Esophagus muscularis mucosa (tissue), 4 donors: Measurements from ENCODE around the gene PHAF1. TPM values are rescaled to one million over a fixed set of nuclear protein-coding genes. Genes with fewer than 3 reads are reported as not detected.
"Not testable (repeated sequence)": the region's sequence is repeated elsewhere in the genome, so short reads cannot be mapped to it uniquely, and the experiment has no call there.

Experiments used
- DNase-seq: peaks from one replicate; pipeline ENCODE4 v3.0.0-alpha.2; 2017; ENCODE audit errors: extremely low spot score
- H3K27ac ChIP-seq, 4 donors: fragments of 200-600 bp; sonication (generic); replicated peaks in 1 of 4; 1 replicate in 3 of 4; 2 replicates in 1 of 4; pipeline ENCODE4 v1.5.1; 2016 to 2019; ENCODE audit warnings: mild to moderate bottlenecking in 1 of 4
- H3K27me3 ChIP-seq, 4 donors: fragments of 200-600 bp; sonication (generic); one replicate each; pipeline versions ENCODE4 v1.5.1 to v1.6.0; 2016 to 2019
- H3K36me3 ChIP-seq, 4 donors: fragments of 200-600 bp; sonication (generic); one replicate each; pipeline ENCODE4 v1.5.1; 2016 to 2019
- H3K4me1 ChIP-seq, 4 donors: fragments of 200-600 bp; sonication (generic); one replicate each; pipeline ENCODE4 v1.5.1; 2016 to 2019
- H3K4me3 ChIP-seq, 4 donors: fragments of 200-600 bp; sonication (generic); 1 replicate in 2 of 4; 2 replicates in 2 of 4; pipeline ENCODE4 v1.5.1; 2016 to 2019; ENCODE audit warnings: mild to moderate bottlenecking in 4 of 4, moderate library complexity in 1 of 4
- H3K9me3 ChIP-seq, 4 donors: fragments of 200-600 bp; sonication (generic); 1 replicate in 3 of 4; 2 replicates in 1 of 4; pipeline ENCODE4 v1.5.1; 2016 to 2019
- EP300 ChIP-seq: sonication (generic); formaldehyde crosslinking; IDR thresholded peaks from one replicate; pipeline ENCODE4 v1.6.1; 2017; ENCODE audit warnings: antibody characterized with exemption
- POLR2A ChIP-seq: fragments of 450-650 bp; IDR thresholded peaks from one replicate; pipeline ENCODE4 v1.6.1; 2017; ENCODE audit warnings: antibody characterized with exemption, moderate library complexity, mild to moderate bottlenecking, low read depth
- POLR2AphosphoS5 ChIP-seq, 2 donors: sonication (generic); formaldehyde crosslinking; IDR thresholded peaks; one replicate each; pipeline ENCODE4 v1.6.1; 2017; ENCODE audit warnings: antibody characterized with exemption in 2 of 2
- WGBS: methylation state at CpG from one replicate; pipeline ENCODE4 v1.1.5; 2018; 5-methylcytosine and 5-hydroxymethylcytosine counted together
- intact Hi-C: fragments of 100-400 bp; cut with DNase I; formaldehyde crosslinking; loops from one replicate; pipeline ENCODE4 v1.15.1; 2023
- total RNA-seq, 4 donors: library from RNA; depleted of rRNA; stranded (reverse); fragments of >200 nt; gene quantifications; one replicate each; pipeline versions ENCODE4 v1.1.0 to v1.2.1, GENCODE V29; 2016
- TF ChIP-seq, protein P1 (sequence below), 3 experiments: fragments of 200-600 bp in 2 of 3; fragments of 450-650 bp in 1 of 3; sonication (generic) in 2 of 3; IDR thresholded peaks; one replicate each; pipeline ENCODE4 v1.5.1; 2017 to 2019; ENCODE audit warnings: antibody characterized with exemption in 3 of 3, mild to moderate bottlenecking in 2 of 3, moderate library complexity in 1 of 3

PHAF1 gene
- total RNA-seq, 4 donors from 2014 or later: 11.4 to 23.7 (median 17.1) TPM

- Histone ChIP-seq H3K27me3 (no peaks in the 10 kb centered on the region), H3K27ac (no peak overlapping the region), H3K4me3 (no peak overlapping the region), H3K9me3 (no peaks in the 10 kb centered on the region), H3K4me1 (peaks cover 0 to 6% (median 0%) of the 10 kb centered on the region in 4 donors), H3K36me3 (peaks cover 17 to 60% (median 38%) of the 10 kb centered on the region in 4 donors)
- no peak for TF ChIP-seq POLR2A
- TF ChIP-seq EP300: no peak
- TF ChIP-seq, protein P1, sequence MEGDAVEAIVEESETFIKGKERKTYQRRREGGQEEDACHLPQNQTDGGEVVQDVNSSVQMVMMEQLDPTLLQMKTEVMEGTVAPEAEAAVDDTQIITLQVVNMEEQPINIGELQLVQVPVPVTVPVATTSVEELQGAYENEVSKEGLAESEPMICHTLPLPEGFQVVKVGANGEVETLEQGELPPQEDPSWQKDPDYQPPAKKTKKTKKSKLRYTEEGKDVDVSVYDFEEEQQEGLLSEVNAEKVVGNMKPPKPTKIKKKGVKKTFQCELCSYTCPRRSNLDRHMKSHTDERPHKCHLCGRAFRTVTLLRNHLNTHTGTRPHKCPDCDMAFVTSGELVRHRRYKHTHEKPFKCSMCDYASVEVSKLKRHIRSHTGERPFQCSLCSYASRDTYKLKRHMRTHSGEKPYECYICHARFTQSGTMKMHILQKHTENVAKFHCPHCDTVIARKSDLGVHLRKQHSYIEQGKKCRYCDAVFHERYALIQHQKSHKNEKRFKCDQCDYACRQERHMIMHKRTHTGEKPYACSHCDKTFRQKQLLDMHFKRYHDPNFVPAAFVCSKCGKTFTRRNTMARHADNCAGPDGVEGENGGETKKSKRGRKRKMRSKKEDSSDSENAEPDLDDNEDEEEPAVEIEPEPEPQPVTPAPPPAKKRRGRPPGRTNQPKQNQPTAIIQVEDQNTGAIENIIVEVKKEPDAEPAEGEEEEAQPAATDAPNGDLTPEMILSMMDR (IDR thresholded peaks at IDR 0.05): no peak
- no peak for DNase-seq
- 71% methylated on average over 5 of the region's 5 CpGs for WGBS
- intact Hi-C loops: no loop called here
Measured at GRCh38 chr16:67120025-67120424, 10.3 kb downstream of the PHAF1 start.

GRCh38 chr16:67122799-67123198, 13.1 kb downstream of the PHAF1 start:
- DNase-seq, H3K4me1 ChIP-seq, H3K27ac ChIP-seq, H3K4me3 ChIP-seq, intact Hi-C loops, H3K9me3 ChIP-seq, H3K27me3 ChIP-seq: not testable (repeated sequence)
- WGBS: 89% methylated on average over 5 of the region's 5 CpGs
- H3K36me3 ChIP-seq: peaks cover 24 to 81% (median 49%) of the 10 kb centered on the region in 4 donors

- H3K9me3 ChIP-seq: no peaks in the 10 kb centered on the region
- no peak for DNase-seq
- H3K27ac ChIP-seq: no peak overlapping the region
- H3K4me1 ChIP-seq: no peaks in the 10 kb centered on the region
- no peak for TF ChIP-seq POLR2A
- H3K4me3 ChIP-seq: no peak overlapping the region
- intact Hi-C loops: no loop called here
- no peaks in the 10 kb centered on the region for H3K27me3 ChIP-seq
- peaks cover 25 to 98% (median 50%) of the 10 kb centered on the region in 4 donors for H3K36me3 ChIP-seq
Measured at GRCh38 chr16:67128417-67128816, 18.7 kb downstream of the PHAF1 start.

- no peak overlapping the region for H3K4me3 ChIP-seq
- no peaks in the 10 kb centered on the region for H3K4me1 ChIP-seq
- H3K36me3 ChIP-seq: peaks cover 30 to 98% (median 53%) of the 10 kb centered on the region in 4 donors
- intact Hi-C loops: no loop called here
- no peaks in the 10 kb centered on the region for H3K9me3 ChIP-seq
- H3K27me3 ChIP-seq: no peaks in the 10 kb centered on the region
- DNase-seq: no peak
- TF ChIP-seq POLR2AphosphoS5 (IDR thresholded peaks at IDR 0.05) (no peak), EP300 (no peak), POLR2A (no peak)
- TF ChIP-seq, protein P1 (IDR thresholded peaks at IDR 0.05): no peak
- 87% methylated on average over 3 of the region's 3 CpGs for WGBS
- no peak overlapping the region for H3K27ac ChIP-seq
Measured at GRCh38 chr16:67128887-67129286, 19.1 kb downstream of the PHAF1 start.

DNA sequence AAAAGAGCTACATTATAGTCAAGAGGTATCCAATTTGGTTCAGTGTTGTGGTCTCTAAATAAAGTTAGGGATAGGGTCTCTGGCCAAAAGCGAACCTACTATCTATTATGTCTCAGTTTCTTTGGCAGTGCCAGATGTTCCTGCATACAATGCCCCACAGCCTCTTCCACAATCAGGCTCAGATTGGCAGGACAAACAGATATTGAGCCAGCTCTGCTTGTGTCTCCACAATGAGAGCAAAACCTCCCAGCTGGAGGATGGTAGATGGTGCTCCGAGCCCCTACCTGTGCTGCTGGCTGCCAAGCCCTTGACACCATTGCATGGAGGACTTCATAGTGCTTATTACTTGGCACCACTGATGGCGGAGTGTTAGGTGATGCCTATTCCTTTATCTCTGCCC, 19.7 kb downstream of the PHAF1 start:
- H3K36me3 ChIP-seq: peaks cover 35 to 98% (median 58%) of the 10 kb centered on the region in 4 donors
- no peak overlapping the region for H3K4me3 ChIP-seq
- no peak for DNase-seq
- WGBS: 100% methylated on average over 3 of the region's 3 CpGs
- TF ChIP-seq POLR2AphosphoS5 (IDR thresholded peaks at IDR 0.05): no peak
- no peak for TF ChIP-seq EP300
- TF ChIP-seq POLR2A: no peak
- TF ChIP-seq, protein P1 (IDR thresholded peaks at IDR 0.05): no peak
- H3K27me3 ChIP-seq: no peaks in the 10 kb centered on the region
- intact Hi-C loops: no loop called here
- no peaks in the 10 kb centered on the region for H3K9me3 ChIP-seq
- no peaks in the 10 kb centered on the region for H3K4me1 ChIP-seq
- H3K27ac ChIP-seq: no peak overlapping the region

- Histone ChIP-seq H3K27ac (no peak overlapping the region), H3K4me3 (no peak overlapping the region), H3K27me3 (no peaks in the 10 kb centered on the region), H3K36me3 (peaks cover 91 to 100% (median 97%) of the 10 kb centered on the region in 4 donors), H3K4me1 (no peaks in the 10 kb centered on the region), H3K9me3 (no peaks in the 10 kb centered on the region)
- 68% methylated on average over 3 of the region's 3 CpGs for WGBS
- intact Hi-C loops: no loop called here
- no peak for DNase-seq
- TF ChIP-seq, protein P1 (IDR thresholded peaks at IDR 0.05): no peak
- TF ChIP-seq EP300: no peak
- TF ChIP-seq POLR2A: no peak
- no peak for TF ChIP-seq POLR2AphosphoS5 (IDR thresholded peaks at IDR 0.05)
Measured at GRCh38 chr16:67137605-67138004, 27.9 kb downstream of the PHAF1 start.
